HL-60 (cell line): ENCODE data around the gene MLLT1.

Experiments used
- DNase-seq, 2 experiments: peaks; one replicate each; pipeline ENCODE4 v3.0.0-alpha.2; 2010 to 2020; ENCODE audit warnings: low read depth in 1 of 2, low spot score in 1 of 2
- H3K27ac ChIP-seq: fragments of 250-450 bp; sonication (Bioruptor Pico); replicated peaks from 2 replicates; pipeline ENCODE4 v1.5.1; 2020; ENCODE audit warnings: mild to moderate bottlenecking, moderate library complexity
- H3K27me3 ChIP-seq: fragments of 250-450 bp; sonication (Bioruptor Pico); 2 replicates; pipeline ENCODE4 v1.5.1; 2021; ENCODE audit warnings: mild to moderate bottlenecking, moderate library complexity; ENCODE audit not compliant: insufficient read depth, poor library complexity, severe bottlenecking
- H3K4me3 ChIP-seq: replicated peaks from 2 replicates; pipeline ENCODE4 v1.5.1; 2011; ENCODE audit warnings: mild to moderate bottlenecking, control low read depth, low read length; ENCODE audit not compliant: insufficient read depth
- CTCF ChIP-seq: IDR thresholded peaks from one replicate; pipeline ENCODE4 v1.5.1; 2011; ENCODE audit warnings: low read length, control low read depth, inconsistent platforms; ENCODE audit not compliant: insufficient read depth
- GABPA ChIP-seq: IDR thresholded peaks from 2 replicates; pipeline ENCODE4 v1.6.1; 2012; ENCODE audit warnings: low read depth
- POLR2AphosphoS5 ChIP-seq: IDR thresholded peaks from 2 replicates; pipeline ENCODE4 v1.6.1; 2012; ENCODE audit warnings: low read depth
- REST ChIP-seq: IDR thresholded peaks from 2 replicates; pipeline ENCODE4 v1.6.1; 2012; ENCODE audit warnings: low read depth; ENCODE audit not compliant: insufficient replicate concordance
- SPI1 ChIP-seq: IDR thresholded peaks from 2 replicates; pipeline ENCODE4 v1.6.1; 2012; ENCODE audit warnings: low read depth, mild to moderate bottlenecking, borderline replicate concordance

Gene MLLT1

GRCh38 chr19:6209233-6209632 is 70.5 kb downstream of the MLLT1 start:
- no peak for TF ChIP-seq CTCF
- no peak for TF ChIP-seq SPI1
- TF ChIP-seq REST: no peak
- no peak for TF ChIP-seq GABPA
- TF ChIP-seq POLR2AphosphoS5: no peak
- no peaks in the 10 kb centered on the region for H3K27me3 ChIP-seq
- H3K27ac ChIP-seq: no peak overlapping the region
- no peak for DNase-seq
- no peak overlapping the region for H3K4me3 ChIP-seq

- no peak overlapping the region for H3K27ac ChIP-seq
- DNase-seq: no peak
- H3K27me3 ChIP-seq: no peaks in the 10 kb centered on the region
- no peak overlapping the region for H3K4me3 ChIP-seq
- TF ChIP-seq POLR2AphosphoS5 (no peak), SPI1 (no peak), CTCF (no peak), REST (no peak), GABPA (no peak)
These were observed 74.7 kb downstream of the MLLT1 start for GRCh38 chr19:6204866-6205723.

GRCh38 chr19:6204212-6204611 is 75.6 kb downstream of the MLLT1 start:
- DNase-seq: no peak
- H3K4me3 ChIP-seq: no peak overlapping the region
- no peaks in the 10 kb centered on the region for H3K27me3 ChIP-seq
- H3K27ac ChIP-seq: no peak overlapping the region
- TF ChIP-seq SPI1: no peak
- no peak for TF ChIP-seq GABPA

- peak; percentile 94 to 98 for DNase-seq
- H3K27ac ChIP-seq: peak overlapping the region; percentile 71
- peak overlapping the region; percentile 83 for H3K4me3 ChIP-seq
- H3K27me3 ChIP-seq: no peaks in the 10 kb centered on the region
- TF ChIP-seq REST (no peak), POLR2AphosphoS5 (0 out of 2 replicates have a peak, but pooled peaks have one; percentile 24)
These were observed 80.4 kb downstream of the MLLT1 start for GRCh38 chr19:6199240-6199994.
